ENCODE results near the gene RSKR.

The RSKR gene

DNA sequence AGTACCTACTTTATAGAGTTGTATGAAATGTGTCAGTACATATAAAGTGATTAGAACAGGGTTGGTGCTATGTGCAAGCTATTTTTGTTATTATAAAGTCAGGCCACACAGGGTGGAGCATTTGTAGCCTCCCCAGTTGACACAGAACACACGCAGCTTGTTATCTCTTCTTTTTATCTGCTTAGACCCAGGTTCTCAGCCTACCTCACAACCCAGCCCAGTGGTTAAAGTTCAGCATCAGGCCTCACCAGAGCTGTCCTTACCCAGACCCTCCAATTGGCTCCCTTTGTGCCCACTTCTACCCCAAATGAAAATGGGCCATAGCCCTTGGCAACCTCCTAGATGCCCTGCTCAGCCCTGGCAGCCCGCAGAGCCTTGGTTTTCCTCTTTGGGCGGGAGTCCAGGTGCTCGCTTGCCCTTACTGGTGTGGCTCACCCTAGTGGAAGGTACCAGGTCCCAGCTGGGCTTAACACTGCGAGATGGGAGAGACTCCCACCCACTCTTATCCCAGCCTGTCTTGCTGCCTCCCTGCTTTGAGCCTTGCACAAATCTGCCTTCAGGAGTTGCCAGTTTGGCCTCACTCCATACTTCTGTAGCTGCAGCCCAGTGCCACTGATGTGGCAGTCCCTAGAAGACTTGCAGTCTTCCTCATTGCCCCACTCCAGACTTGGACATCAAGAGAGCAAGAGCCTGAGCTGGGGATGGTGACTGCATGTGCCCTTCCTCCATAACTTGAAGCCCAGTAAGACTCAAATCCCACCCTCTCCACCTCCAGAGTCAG is 41.5 kb downstream of the RSKR start:
- H3K9ac ChIP-seq = no peak overlapping the region
- H3K79me2 ChIP-seq = peaks cover 10% of the 10 kb centered on the region
- peak overlapping the region; percentile 95 for H2AFZ ChIP-seq
- peak overlapping the region; percentile 97 for H3K4me3 ChIP-seq (ENCODE audit: low read depth, low read length)
- H3K36me3 ChIP-seq (ENCODE audit: control insufficient read depth, insufficient read depth, low read length) = no peaks in the 10 kb centered on the region
- H3K27me3 ChIP-seq (ENCODE audit: control insufficient read depth, insufficient read depth, low read length) = no peaks in the 10 kb centered on the region
- peak overlapping the region; percentile 99 for H3K4me2 ChIP-seq (ENCODE audit: low read length)
- TF ChIP-seq CTCF (IDR thresholded peaks at IDR 0.05) = no peak
- H3K4me1 ChIP-seq = peaks cover 5% of the 10 kb centered on the region
- no peak overlapping the region for H3K27ac ChIP-seq
- no peaks in the 10 kb centered on the region for H3K9me3 ChIP-seq (ENCODE audit: control insufficient read depth, low read length)

DNA sequence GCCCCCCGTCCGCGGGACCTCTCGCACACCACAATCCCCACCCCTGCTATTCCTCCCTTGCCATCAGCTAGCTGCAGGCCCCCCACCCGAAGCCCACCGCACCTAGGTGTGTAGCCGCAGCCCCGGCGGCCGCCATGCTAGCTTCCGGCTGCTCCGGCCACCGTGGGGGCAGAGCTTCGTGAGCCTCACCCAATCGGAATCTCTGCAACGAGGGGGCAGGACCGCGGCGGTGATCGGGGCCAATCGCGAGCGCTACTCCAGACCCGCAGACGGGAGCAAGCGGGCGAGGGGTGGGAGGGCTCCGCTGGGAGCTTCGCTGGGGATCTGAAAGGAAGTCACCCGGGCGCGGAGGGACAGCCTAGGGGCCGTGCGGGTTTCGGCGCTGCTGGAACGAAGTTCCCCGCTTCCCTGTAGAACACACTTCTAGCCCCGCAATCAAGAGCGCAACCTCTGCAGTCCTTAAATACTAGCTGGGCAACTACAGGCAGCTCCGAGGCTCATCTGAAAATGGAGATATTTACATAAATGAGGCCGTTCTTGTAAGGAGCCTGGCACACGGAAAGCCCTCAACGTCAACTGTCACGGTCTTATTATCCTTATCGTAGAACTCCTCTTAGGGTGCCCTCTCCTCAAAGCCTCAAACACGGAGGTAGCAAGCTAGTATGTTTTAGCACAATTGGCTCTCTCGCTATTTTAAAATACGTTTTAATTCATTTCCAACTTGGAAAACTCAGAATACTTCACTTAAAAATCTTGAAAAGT is 42.4 kb downstream of the RSKR start, which contains the start of gene PIGS:
TSS of gene PIGS (minus strand) at position 164 of the 762 bp plus-strand sequence. CDS start at position 136, 28 bp downstream.
- peaks cover 12% of the 10 kb centered on the region for H3K79me2 ChIP-seq

GRCh38 chr17:28570716-28571360 is 43.1 kb downstream of the RSKR start:
- peak overlapping the region; percentile 95 for H2AFZ ChIP-seq
- H3K79me2 ChIP-seq = peaks cover 13% of the 10 kb centered on the region
- TF ChIP-seq CTCF (IDR thresholded peaks at IDR 0.05) = no peak
- H3K4me2 ChIP-seq (ENCODE audit: low read length) = peak overlapping the region; percentile 99
- H3K36me3 ChIP-seq (ENCODE audit: control insufficient read depth, insufficient read depth, low read length) = no peaks in the 10 kb centered on the region
- H3K4me3 ChIP-seq (ENCODE audit: low read depth, low read length) = peak overlapping the region; percentile 97
- no peaks in the 10 kb centered on the region for H3K9me3 ChIP-seq (ENCODE audit: control insufficient read depth, low read length)
- no peaks in the 10 kb centered on the region for H3K27me3 ChIP-seq (ENCODE audit: control insufficient read depth, insufficient read depth, low read length)
- peak overlapping the region; percentile 81 for H3K9ac ChIP-seq
- peaks cover 5% of the 10 kb centered on the region for H3K4me1 ChIP-seq
- H3K27ac ChIP-seq = peak overlapping the region; percentile 77

More for the DNA sequence above, 42.4 kb downstream of the RSKR start, which contains the start of gene PIGS:
- Histone ChIP-seq H3K27ac (peak within 1 kb of the TSS; percentile 77), H3K36me3 (ENCODE audit: control insufficient read depth, insufficient read depth, low read length) (no peaks in the 10 kb centered on the region), H2AFZ (peak within 1 kb of the TSS; percentile 95), H3K4me3 (ENCODE audit: low read depth, low read length) (peak within 1 kb of the TSS; percentile 97), H3K4me1 (peaks cover 5% of the 10 kb centered on the region), H3K27me3 (ENCODE audit: control insufficient read depth, insufficient read depth, low read length) (no peaks in the 10 kb centered on the region), H3K4me2 (ENCODE audit: low read length) (peak within 1 kb of the TSS; percentile 99), H3K9ac (peak within 1 kb of the TSS; percentile 81), H3K9me3 (ENCODE audit: control insufficient read depth, low read length) (no peaks in the 10 kb centered on the region)
- TF ChIP-seq CTCF (IDR thresholded peaks at IDR 0.05) = no peak

DNA sequence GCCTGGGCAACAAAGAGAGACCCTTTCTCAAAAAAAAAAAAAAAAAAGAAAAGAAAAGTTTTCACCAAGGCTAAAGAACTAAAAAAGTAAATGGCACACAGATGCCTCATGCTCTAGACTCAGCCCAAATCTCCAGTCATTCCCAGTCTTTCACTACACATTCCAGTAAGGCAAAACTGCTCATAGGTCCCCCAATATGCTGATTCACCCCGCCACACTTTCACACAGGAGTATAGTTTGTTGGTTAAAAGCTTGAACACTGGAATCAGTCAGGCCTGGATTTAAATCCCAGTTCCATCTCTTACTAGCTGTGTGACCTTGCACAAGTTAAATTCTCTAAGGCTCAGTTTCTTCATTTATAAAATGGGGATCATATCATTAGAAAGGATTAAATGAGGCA is 44.5 kb downstream of the RSKR start:
- Histone ChIP-seq H3K4me2 (ENCODE audit: low read length) (no peak overlapping the region), H3K27ac (no peak overlapping the region), H3K79me2 (peaks cover 13% of the 10 kb centered on the region), H3K9ac (no peak overlapping the region), H3K4me1 (peaks cover 5% of the 10 kb centered on the region), H3K4me3 (ENCODE audit: low read depth, low read length) (no peak overlapping the region), H3K9me3 (ENCODE audit: control insufficient read depth, low read length) (no peaks in the 10 kb centered on the region), H3K27me3 (ENCODE audit: control insufficient read depth, insufficient read depth, low read length) (no peaks in the 10 kb centered on the region), H2AFZ (no peak overlapping the region), H3K36me3 (ENCODE audit: control insufficient read depth, insufficient read depth, low read length) (no peaks in the 10 kb centered on the region)
- TF ChIP-seq CTCF (IDR thresholded peaks at IDR 0.05) = no peak

Measured in parathyroid adenoma (tissue), 2 donors.